ENCODE results near the gene GJC1. TPM values are rescaled to one million over a fixed set of nuclear protein-coding genes. Genes with fewer than 3 reads are reported as not detected.

Gene GJC1
- total and polyA plus RNA-seq, 2 of the 8 experiments (the other 6 are each of a cell fraction or from before 2014, with no cell fraction given), result 29.1 to 154 TPM

DNA sequence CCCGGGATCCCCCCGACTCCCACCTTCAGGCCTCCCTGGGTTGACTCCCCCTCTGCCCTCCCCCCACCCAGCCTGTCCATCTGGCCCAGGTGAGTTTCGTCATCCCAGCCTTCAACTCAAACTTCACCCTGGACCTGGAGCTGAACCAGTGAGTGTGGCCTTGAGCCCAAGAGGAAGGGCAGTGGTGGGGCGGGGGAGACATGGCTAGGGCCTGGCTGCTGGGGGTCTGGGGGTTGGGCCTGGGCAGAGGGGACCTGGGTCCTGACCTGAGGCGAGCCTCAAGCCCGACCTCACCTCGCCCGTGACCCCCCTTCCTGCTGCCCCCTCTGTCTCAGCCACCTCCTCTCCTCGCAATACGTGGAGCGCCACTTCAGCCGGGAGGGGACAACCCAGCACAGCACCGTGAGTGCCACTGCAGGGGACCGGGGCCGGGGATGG, 60.4 kb downstream of the GJC1 start:
- no peak overlapping the region for H3K14ac ChIP-seq (ENCODE audit: insufficient read length)
- no peak overlapping the region for H3K4ac ChIP-seq (replicated peaks; ENCODE audit: insufficient read length, low read depth, low read length)
- FAIRE-seq, result no peak
- H3K36me3 ChIP-seq (ENCODE audit: control insufficient read depth in 2 of 4, insufficient read depth in 4 of 4, low read length in 3 of 4), result no peaks in the 10 kb centered on the region
- H3K27me3 ChIP-seq (replicated peaks in 1 of 4; ENCODE audit: control insufficient read depth in 3 of 4, extremely low read depth in 1 of 4, insufficient read depth in 3 of 4, low read length in 3 of 4), result no peaks in the 10 kb centered on the region; a peak in 1 of 7 replicates
- H3K18ac ChIP-seq (ENCODE audit: extremely low read depth, low read length), result no peak overlapping the region
- no peaks in the 10 kb centered on the region for H3K79me1 ChIP-seq (ENCODE audit: low read depth, low read length)
- no peak overlapping the region for H3K9ac ChIP-seq (replicated peaks in 1 of 4; ENCODE audit: extremely low read depth in 1 of 4, low read depth in 3 of 4, low read length in 3 of 4)
- no peaks in the 10 kb centered on the region for H3K9me3 ChIP-seq (ENCODE audit: insufficient read depth in 2 of 2, low read depth in 1 of 2, low read length in 1 of 2)
- 93% methylated on average over 11 of the region's 15 CpGs; no CpG with 5 or more reads in 1 of the 2 experiments for WGBS, 2 experiments (ENCODE audit: extremely low coverage in 1 of 2, insufficient coverage in 1 of 2, insufficient read length in 1 of 2, insufficient replicate concordance in 2 of 2, low coverage in 1 of 2, low lambda C conversion rate in 2 of 2, missing lambda C conversion rate in 1 of 2)
- CTCF ChIA-PET (ENCODE audit: partially characterized antibody), result interaction anchor here (0.6 to 26.7 kb wide), 8 partner anchors 9 to 202 kb away, joined by 3 to 577 read pairs (median 4); partner anchors contain the start of gene HIGD1B
- H2AK5ac ChIP-seq (ENCODE audit: low read depth, low read length), result no peak overlapping the region
- H3K4me2 ChIP-seq (ENCODE audit: insufficient read depth in 1 of 2, low read depth in 2 of 2, low read length in 2 of 2), result no peak overlapping the region
- peak overlapping the region; percentile 19; the same call in 1 of the 2 replicates for H4K8ac ChIP-seq (ENCODE audit: extremely low read depth, insufficient read depth, low read length)
- no peak overlapping the region for H4K5ac ChIP-seq (ENCODE audit: insufficient read length, low read depth, low read length)
- no peaks in the 10 kb centered on the region for H3K79me2 ChIP-seq (ENCODE audit: control insufficient read depth in 1 of 2, insufficient read depth in 2 of 2, low read length in 2 of 2)
- H2BK12ac ChIP-seq (ENCODE audit: low read depth, low read length), result no peak overlapping the region
- no peak for DNase-seq (ENCODE audit: low read depth in 1 of 2, low spot score in 2 of 2)
- no peak overlapping the region for H4K91ac ChIP-seq (replicated peaks; ENCODE audit: insufficient read length, low read length)
- peaks cover 0 to 19% (median 7%) of the 10 kb centered on the region in 4 experiments; a peak in 6 of 7 replicates for H3K4me1 ChIP-seq (replicated peaks in 1 of 4; ENCODE audit: control insufficient read depth in 3 of 4, insufficient read depth in 4 of 4, low read length in 3 of 4)
- POLR2A ChIA-PET (ENCODE audit: partially characterized antibody), result interaction anchor here (0.6 to 1.7 kb wide), 3 partner anchors 9 to 191 kb away, joined by 3 to 7 read pairs (median 3); no protein-coding TSS in a partner anchor
- H4K20me1 ChIP-seq (replicated peaks in 1 of 2; ENCODE audit: control insufficient read depth in 1 of 2, insufficient read depth in 2 of 2, low read length in 2 of 2), result peaks cover 0 to 2% of the 10 kb centered on the region in 2 experiments
- no peak overlapping the region for H2AFZ ChIP-seq (ENCODE audit: low read length)
- H2BK120ac ChIP-seq (replicated peaks; ENCODE audit: low read depth, low read length), result no peak overlapping the region
- no peak overlapping the region for H2BK20ac ChIP-seq (ENCODE audit: low read length)
- H2BK15ac ChIP-seq (ENCODE audit: low read length), result no peak overlapping the region
- H3K27ac ChIP-seq (ENCODE audit: low read depth, low read length), result no peak overlapping the region
- H3K23me2 ChIP-seq (ENCODE audit: low read depth, low read length), result no peaks in the 10 kb centered on the region
- no peak for TF ChIP-seq MAFK (IDR thresholded peaks at IDR 0.05; ENCODE audit: low read depth, low read length)
- TF ChIP-seq JUN (IDR thresholded peaks at IDR 0.05; ENCODE audit: low read depth, low read length), result no peak
- TF ChIP-seq ASH2L (IDR thresholded peaks at IDR 0.05; ENCODE audit: low read length), result no peak
- H2BK5ac ChIP-seq (ENCODE audit: low read depth, low read length), result no peak overlapping the region
- no peak overlapping the region for H3K4me3 ChIP-seq (ENCODE audit: extremely low read depth in 1 of 4, insufficient read depth in 2 of 4, low read depth in 3 of 4, low read length in 4 of 4)
- no peak overlapping the region for H3K23ac ChIP-seq (ENCODE audit: insufficient read length)
- H3K56ac ChIP-seq (replicated peaks; ENCODE audit: insufficient read length, low read depth, low read length), result no peak overlapping the region

All from H1 (cell line).